K562 (cell line): ENCODE measurements around the gene IRX6. TPM values are rescaled to one million over a fixed set of nuclear protein-coding genes. Genes with fewer than 3 reads are reported as not detected.

Experiments
- ATAC-seq: fragments of 200-7000 bp; cut with Tn5 transposase; 3 replicates; pipeline ENCODE4 v1.9.1; 2020; ENCODE audit warnings: moderate library complexity
- BruUV-seq: library from RNA; stranded (reverse); fragments of 400-500 nt; replicated peaks from 2 replicates; lab custom pipeline; 2021; lab: Mats Ljungman, UMichigan
- CTCF ChIA-PET: fragments of 300-600 bp; formaldehyde crosslinking; extraction: SDS; loops from one replicate; lab custom pipeline; 2021; ENCODE audit warnings: low intra/inter-chr PET ratio; lab: Yijun Ruan, JAX
- POLR2A ChIA-PET: fragments of 300-600, 350-650 bp; sonication (Branson Sonifier 250); formaldehyde crosslinking; extraction: SDS; loops from one replicate; lab custom pipeline; 2021; ENCODE audit warnings: antibody characterized with exemption, inconsistent platforms; lab: Yijun Ruan, JAX
- DNase-seq, 4 experiments: peaks; one replicate each; pipeline versions ENCODE4 v3.0.0 to v3.0.0-alpha.2; 2011 to 2018; ENCODE audit warnings: low spot score in 3 of 4, mixed read lengths in 3 of 4; ENCODE audit errors: extremely low read depth in 1 of 4
- FAIRE-seq: peaks from 2 replicates; lab custom pipeline; 2011; peaks lifted over from hg19 to GRCh38; lab: Jason Lieb, UNC
- H2AFZ ChIP-seq: 2 replicates; pipeline ENCODE4 v1.6.0; 2011; ENCODE audit warnings: low read depth, low read length, control low read depth, inconsistent platforms
- H3K27ac ChIP-seq: fragments of 200-600 bp; 3 replicates; pipeline ENCODE4 v1.8.0; 2011; ENCODE audit warnings: low read depth, mild to moderate bottlenecking, control low read depth, inconsistent platforms, low read length, moderate library complexity, mixed read lengths; ENCODE audit errors: extremely low read depth
- H3K27me3 ChIP-seq, 2 experiments: fragments of 300-600 bp in 1 of 2; 2 replicates in 1 of 2; 3 replicates in 1 of 2; pipeline versions ENCODE4 v1.6.0 to v1.8.0; 2011; ENCODE audit warnings: inconsistent platforms in 2 of 2, low read length in 2 of 2, mild to moderate bottlenecking in 1 of 2, mixed read lengths in 1 of 2, moderate library complexity in 1 of 2; ENCODE audit not compliant: control insufficient read depth in 2 of 2, insufficient read depth in 2 of 2
- H3K36me3 ChIP-seq: fragments of 300-600 bp; 3 replicates; pipeline ENCODE4 v1.8.0; 2011; ENCODE audit warnings: mild to moderate bottlenecking, low read length, inconsistent platforms; ENCODE audit not compliant: control insufficient read depth, insufficient read depth
- H3K4me1 ChIP-seq, 2 experiments: fragments of 200-600 bp in 1 of 2; replicated peaks in 1 of 2; 2 replicates in 1 of 2; 3 replicates in 1 of 2; pipeline versions ENCODE4 v1.5.1 to v1.8.0; 2011; ENCODE audit warnings: inconsistent platforms in 2 of 2, low read length in 2 of 2, mild to moderate bottlenecking in 1 of 2, mixed read lengths in 1 of 2, moderate library complexity in 1 of 2; ENCODE audit not compliant: control insufficient read depth in 2 of 2, insufficient read depth in 2 of 2
- H3K4me2 ChIP-seq: 2 replicates; pipeline ENCODE4 v1.6.1; 2011; ENCODE audit warnings: low read length, control low read depth, inconsistent platforms, mixed read lengths; ENCODE audit not compliant: insufficient read depth
- H3K4me3 ChIP-seq: fragments of 200-600 bp; sonication (generic), shearing (Covaris generic); 2 replicates; pipeline ENCODE4 v1.5.1; 2016; ENCODE audit warnings: control low read depth, inconsistent platforms
- H3K79me2 ChIP-seq: fragments of 200-600 bp; 3 replicates; pipeline ENCODE4 v1.8.0; 2011; ENCODE audit warnings: low read length, inconsistent platforms; ENCODE audit not compliant: control insufficient read depth, insufficient read depth
- H3K9ac ChIP-seq, 2 experiments: 2 replicates each; pipeline versions ENCODE4 v1.6.0 to v1.6.1; 2011; ENCODE audit warnings: low read depth in 2 of 2, low read length in 2 of 2, control low read depth in 1 of 2, inconsistent platforms in 1 of 2, mild to moderate bottlenecking in 1 of 2, mixed read lengths in 1 of 2; ENCODE audit not compliant: insufficient read depth in 1 of 2
- H3K9me1 ChIP-seq: one replicate; pipeline ENCODE4 v1.6.0; 2011; ENCODE audit warnings: inconsistent platforms, mild to moderate bottlenecking, low read length, moderate library complexity; ENCODE audit not compliant: control insufficient read depth, insufficient read depth
- H3K9me3 ChIP-seq: replicated peaks from 2 replicates; pipeline ENCODE4 v1.5.1; 2011; ENCODE audit warnings: low read depth, low read length, inconsistent platforms; ENCODE audit not compliant: control insufficient read depth, insufficient read depth
- H4K20me1 ChIP-seq: replicated peaks from 2 replicates; pipeline ENCODE4 v1.6.1; 2011; ENCODE audit warnings: low read length, inconsistent platforms, mixed read lengths; ENCODE audit not compliant: control insufficient read depth, insufficient read depth
- EWSR1 ChIP-seq: fragments of 450-650 bp; IDR thresholded peaks from 2 replicates; pipeline ENCODE4 v1.6.1; 2018; ENCODE audit warnings: borderline replicate concordance, mild to moderate bottlenecking, low read depth, moderate library complexity; ENCODE audit not compliant: partially characterized antibody
- ILF3 ChIP-seq: fragments of 450-650 bp; IDR thresholded peaks from 2 replicates; pipeline ENCODE4 v1.6.1; 2018; ENCODE audit warnings: antibody characterized with exemption, mild to moderate bottlenecking, moderate library complexity, borderline replicate concordance
- KLF13 ChIP-seq: fragments of 450-650 bp; IDR thresholded peaks from 2 replicates; pipeline ENCODE4 v1.6.1; 2016; ENCODE audit warnings: missing genetic modification characterization, low read depth, mild to moderate bottlenecking, missing compliant biosample characterization, moderate library complexity, borderline replicate concordance
- RFX1 ChIP-seq: fragments of 450-650 bp; IDR thresholded peaks from 2 replicates; pipeline ENCODE4 v1.6.1; 2016; ENCODE audit warnings: mild to moderate bottlenecking, moderate library complexity
- ZNF57 ChIP-seq: fragments of 450-650 bp; formaldehyde crosslinking; IDR thresholded peaks from 2 replicates; pipeline ENCODE4 v1.4.0; 2020; ENCODE audit warnings: mild to moderate bottlenecking, moderate library complexity
- WGBS: fragments of 100-300 bp; shearing (Covaris generic); methylation state at CpG from one replicate; pipeline ENCODE4 v1.1.6; 2016; ENCODE audit warnings: low coverage, mixed read lengths; ENCODE audit not compliant: insufficient coverage; ENCODE audit errors: missing lambda C conversion rate; 5-methylcytosine and 5-hydroxymethylcytosine counted together
- in situ Hi-C: fragments of 300-500 bp; cut with MboI; formaldehyde crosslinking; loops from 4 replicates; pipeline ENCODE4 v1.15.0; 2018; ENCODE audit warnings: inconsistent platforms, mixed read lengths
- intact Hi-C: fragments of 100-400 bp; cut with micrococcal nuclease; formaldehyde crosslinking; loops from 2 replicates; pipeline ENCODE4 v1.14.2; 2022
- polyA plus RNA-seq, 8 experiments: library from polyadenylated mRNA; depleted of rRNA in 4 of 8; stranded (reverse) in 5 of 8; unstranded in 3 of 8; fragments of >200 nt; fragmentation: Nextera tagmentation in 2 of 8; fragmentation: Illumina TruSeq in 1 of 8; extraction: Ambion mirVana in 2 of 8; extraction: Trizol in 1 of 8; gene quantifications; 2 replicates each; pipeline versions ENCODE4 v1.2.1 to v1.2.3, GENCODE V29; 2011 to 2014; ENCODE audit warnings: inconsistent platforms in 1 of 8, missing spikeins in 1 of 8
- total RNA-seq, 7 experiments: library from RNA; depleted of rRNA in 6 of 7; stranded (reverse); fragments of >200 nt in 6 of 7; fragmentation: Illumina TruSeq in 2 of 7; extraction: Trizol in 2 of 7; gene quantifications; 2 replicates each; pipeline versions ENCODE4 v1.2.1 to v1.2.3, GENCODE V29; 2011 to 2021; ENCODE audit warnings: low replicate concordance in 1 of 7
- TF ChIP-seq, protein P1 (sequence below): fragments of 450-650 bp; IDR thresholded peaks from one replicate; pipeline ENCODE4 v1.6.1; 2018; ENCODE audit warnings: mild to moderate bottlenecking, moderate library complexity; ENCODE audit not compliant: partially characterized antibody

The IRX6 gene
- total and polyA plus RNA-seq, 9 of the 15 experiments (the other 6 are each of a cell fraction or from before 2014, with no cell fraction given), result 0.07 to 0.29 (median 0.14) TPM; not detected in 4

DNA sequence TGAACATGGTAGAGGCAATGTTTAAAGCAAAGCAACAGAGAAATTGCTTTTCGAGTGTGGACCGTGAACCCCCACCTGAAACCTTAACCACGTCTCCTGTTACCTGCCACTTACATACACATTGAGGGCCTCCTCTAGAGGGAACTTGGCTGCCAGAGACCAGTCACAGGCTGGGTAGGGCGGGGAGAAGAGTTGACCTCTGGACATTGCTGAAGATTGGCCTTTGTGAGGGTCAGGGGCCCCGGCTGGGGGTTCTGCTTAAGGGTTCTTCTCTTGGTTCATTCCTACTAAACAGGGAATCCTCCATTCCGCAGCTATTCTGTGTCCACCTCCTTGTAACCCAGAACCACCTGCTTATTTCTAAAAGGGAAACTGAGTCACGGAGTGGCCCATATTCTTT lies 53.8 kb downstream of the IRX6 start:
- FAIRE-seq, result no peak
- H3K79me2 ChIP-seq, result no peaks in the 10 kb centered on the region
- no peaks in the 10 kb centered on the region for H3K36me3 ChIP-seq
- BruUV-seq, result no TSS peak
- H3K27ac ChIP-seq, result no peak overlapping the region
- no peak for DNase-seq
- H3K4me3 ChIP-seq, result no peak overlapping the region
- no peaks in the 10 kb centered on the region for H4K20me1 ChIP-seq
- peaks cover 0 to 17% of the 10 kb centered on the region in 2 experiments; a peak in 3 of 5 replicates for H3K27me3 ChIP-seq
- H2AFZ ChIP-seq, result no peak overlapping the region
- in situ Hi-C loops, result no loop called here
- intact Hi-C loops, result no loop called here
- ChIA-PET POLR2A (no interaction called here), CTCF (no interaction called here)
- WGBS, result 4% methylated on average over 5 of the region's 7 CpGs
- ATAC-seq, result peak; percentile 25; the same call in 1 of the 3 replicates
- no peak overlapping the region for H3K4me2 ChIP-seq
- H3K9me1 ChIP-seq, result no peaks in the 10 kb centered on the region
- TF ChIP-seq ILF3 (no peak), RFX1 (peak; percentile 18; the same call in 1 of the 2 replicates)
- TF ChIP-seq, all 486 proteins: peak for 1
- H3K9me3 ChIP-seq, result no peaks in the 10 kb centered on the region
- peaks cover 0 to 3% of the 10 kb centered on the region in 2 experiments; a peak in 1 of 5 replicates for H3K4me1 ChIP-seq
- no peak overlapping the region for H3K9ac ChIP-seq

DNA sequence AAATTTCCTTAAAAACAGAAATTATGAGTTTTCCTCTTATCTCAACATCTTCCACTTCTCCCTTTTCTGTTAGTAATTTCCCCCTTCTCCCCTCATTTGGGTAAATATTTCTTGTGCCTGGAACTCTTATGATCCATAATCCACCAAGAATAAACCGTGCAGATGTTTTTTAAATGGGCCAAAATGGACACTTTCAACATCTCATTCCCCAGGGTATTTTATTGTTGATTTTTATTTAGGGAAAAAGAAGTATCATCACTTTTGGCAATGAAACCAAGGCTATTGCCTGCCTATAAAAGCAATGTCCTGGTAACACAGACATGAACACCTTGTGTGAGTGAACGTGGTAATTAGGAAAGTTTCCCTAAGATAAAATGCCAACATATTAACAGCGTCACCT lies 54.6 kb downstream of the IRX6 start:
- no peak overlapping the region for H3K4me3 ChIP-seq
- H3K9me1 ChIP-seq, result no peaks in the 10 kb centered on the region
- peaks cover 0 to 3% of the 10 kb centered on the region in 2 experiments; a peak in 1 of 5 replicates for H3K4me1 ChIP-seq
- no peak for TF ChIP-seq EWSR1
- TF ChIP-seq, protein P1, sequence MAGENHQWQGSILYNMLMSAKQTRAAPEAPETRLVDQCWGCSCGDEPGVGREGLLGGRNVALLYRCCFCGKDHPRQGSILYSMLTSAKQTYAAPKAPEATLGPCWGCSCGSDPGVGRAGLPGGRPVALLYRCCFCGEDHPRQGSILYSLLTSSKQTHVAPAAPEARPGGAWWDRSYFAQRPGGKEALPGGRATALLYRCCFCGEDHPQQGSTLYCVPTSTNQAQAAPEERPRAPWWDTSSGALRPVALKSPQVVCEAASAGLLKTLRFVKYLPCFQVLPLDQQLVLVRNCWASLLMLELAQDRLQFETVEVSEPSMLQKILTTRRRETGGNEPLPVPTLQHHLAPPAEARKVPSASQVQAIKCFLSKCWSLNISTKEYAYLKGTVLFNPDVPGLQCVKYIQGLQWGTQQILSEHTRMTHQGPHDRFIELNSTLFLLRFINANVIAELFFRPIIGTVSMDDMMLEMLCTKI, result no peak
- no peak for TF ChIP-seq KLF13 (tag)
- TF ChIP-seq ZNF57 (CRISPR knock-in tag), result no peak
- TF ChIP-seq, all 486 proteins: peak for 0
- no TSS peak for BruUV-seq
- Histone ChIP-seq H3K9me3 (no peaks in the 10 kb centered on the region), H3K9ac (no peak overlapping the region), H3K27ac (no peak overlapping the region), H3K79me2 (no peaks in the 10 kb centered on the region), H4K20me1 (no peaks in the 10 kb centered on the region), H3K27me3 (peaks cover 0 to 17% of the 10 kb centered on the region in 2 experiments; a peak in 3 of 5 replicates), H3K36me3 (no peaks in the 10 kb centered on the region), H3K4me2 (no peak overlapping the region), H2AFZ (no peak overlapping the region)
- no peak for ATAC-seq
- no peak for FAIRE-seq
- intact Hi-C loops (no loop called here), in situ Hi-C loops (no loop called here)
- 13% methylated on average over 3 of the region's 3 CpGs for WGBS
- CTCF ChIA-PET, result no interaction called here
- POLR2A ChIA-PET, result no interaction called here
- no peak for DNase-seq
